GM20431 (cell line): ENCODE measurements around the gene ALX3.
"Not testable (repeated sequence)": the region's sequence is repeated elsewhere in the genome, so short reads cannot be mapped to it uniquely, and the experiment has no call there.

ENCODE experiments used
- in situ Hi-C: fragments of 300-500 bp; cut with MseI, MboI; formaldehyde crosslinking; loops from one replicate; pipeline ENCODE4 v1.15.0; 2020; ENCODE audit warnings: low sequenced_read_pairs; ENCODE audit not compliant: unreplicated experiment

ALX3 gene

GRCh38 chr1:110049801-110050601 lies 20.5 kb downstream of the ALX3 start:
- in situ Hi-C loops, result no loop called here

- in situ Hi-C loops, result no loop called here
Measured at GRCh38 chr1:110048923-110049601, 21.4 kb downstream of the ALX3 start.

- in situ Hi-C loops, result no loop called here
Measured at GRCh38 chr1:110048240-110048639, 22.2 kb downstream of the ALX3 start.

DNA sequence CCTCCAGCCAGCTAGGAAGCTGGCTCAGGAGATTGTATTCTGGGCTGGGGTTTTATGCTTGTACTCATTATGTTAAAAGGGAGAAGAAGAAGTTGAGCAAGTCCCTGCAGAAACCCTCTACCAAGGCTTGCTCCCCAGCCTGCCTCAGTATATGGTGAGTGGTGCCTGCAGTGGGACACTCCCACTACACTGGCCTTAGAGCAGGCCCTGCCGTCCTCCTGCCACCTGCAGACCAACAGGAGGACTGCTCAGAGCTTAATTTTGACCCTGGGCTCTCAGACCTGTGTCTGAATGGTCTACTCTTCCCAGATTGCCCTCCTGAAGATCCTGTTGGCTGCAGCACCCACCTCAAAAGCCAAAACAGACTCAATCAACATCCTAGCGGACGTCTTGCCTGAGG lies 23.0 kb downstream of the ALX3 start:
- in situ Hi-C loops, result no loop called here

- in situ Hi-C loops, result no loop called here
Measured at GRCh38 chr1:110043016-110043415, 27.5 kb downstream of the ALX3 start.

GRCh38 chr1:110040548-110040947 lies 29.9 kb downstream of the ALX3 start:
- in situ Hi-C loops, result no loop called here

- in situ Hi-C loops, result no loop called here
Measured at GRCh38 chr1:110039641-110040040, 30.8 kb downstream of the ALX3 start.

DNA sequence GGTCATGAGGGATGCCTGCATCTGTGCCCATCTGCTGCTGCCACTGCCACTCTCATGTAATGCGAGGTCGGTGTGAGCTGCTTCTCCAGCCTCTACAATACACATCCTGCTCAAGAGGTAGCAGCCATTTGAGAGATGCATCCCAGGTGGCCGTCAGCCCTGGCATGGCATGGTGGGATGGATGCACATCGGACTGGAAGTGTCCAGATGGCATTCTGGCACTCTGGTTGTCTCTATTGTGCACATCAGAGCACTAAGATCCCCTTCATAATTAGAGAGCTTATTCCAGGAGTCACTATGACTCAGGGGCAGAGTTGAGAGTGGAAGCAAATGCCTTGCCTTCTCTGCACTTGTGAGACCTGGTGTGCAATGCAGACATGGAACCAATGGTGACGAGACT lies 32.2 kb downstream of the ALX3 start:
- in situ Hi-C loops, result no loop called here

- in situ Hi-C loops, result no loop called here
Measured at GRCh38 chr1:110035236-110035752, 35.2 kb downstream of the ALX3 start.

GRCh38 chr1:110034451-110035235 lies 35.8 kb downstream of the ALX3 start, which contains the start of gene STRIP1:
Gene STRIP1, plus strand, starts transcription at chr1:110034624. Its CDS starts 14 bp downstream, at chr1:110034638.
- in situ Hi-C loops, result no loop called here

DNA sequence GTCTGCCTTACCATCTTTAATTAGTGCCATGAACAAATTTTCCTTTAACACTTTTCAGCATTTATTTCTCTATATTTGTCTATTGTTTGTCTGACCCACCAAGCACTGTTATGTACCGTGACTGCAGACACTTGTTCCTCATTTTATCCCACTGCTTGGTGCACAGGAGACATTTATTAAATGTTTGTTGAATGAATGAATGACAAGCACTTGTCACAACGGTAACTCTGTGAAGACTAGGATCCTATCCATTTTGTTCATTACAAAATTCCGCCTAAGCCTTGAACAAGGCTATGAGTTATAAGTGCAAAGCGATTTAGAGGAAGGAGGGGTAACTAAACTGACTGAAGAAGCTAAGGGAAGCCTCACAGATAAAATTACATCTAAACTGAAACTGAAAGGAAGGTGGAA lies 36.4 kb downstream of the ALX3 start:
- in situ Hi-C loops, result no loop called here

- in situ Hi-C loops, result no loop called here
Measured at GRCh38 chr1:110033421-110033820, 37.1 kb downstream of the ALX3 start.

GRCh38 chr1:110032327-110032726 lies 38.1 kb downstream of the ALX3 start:
- in situ Hi-C loops, result no loop called here

- in situ Hi-C loops, result not testable (repeated sequence)
Measured at GRCh38 chr1:110030687-110031086, 39.8 kb downstream of the ALX3 start.

- in situ Hi-C loops, result no loop called here
Measured at GRCh38 chr1:110024613-110025012, 45.9 kb downstream of the ALX3 start.

DNA sequence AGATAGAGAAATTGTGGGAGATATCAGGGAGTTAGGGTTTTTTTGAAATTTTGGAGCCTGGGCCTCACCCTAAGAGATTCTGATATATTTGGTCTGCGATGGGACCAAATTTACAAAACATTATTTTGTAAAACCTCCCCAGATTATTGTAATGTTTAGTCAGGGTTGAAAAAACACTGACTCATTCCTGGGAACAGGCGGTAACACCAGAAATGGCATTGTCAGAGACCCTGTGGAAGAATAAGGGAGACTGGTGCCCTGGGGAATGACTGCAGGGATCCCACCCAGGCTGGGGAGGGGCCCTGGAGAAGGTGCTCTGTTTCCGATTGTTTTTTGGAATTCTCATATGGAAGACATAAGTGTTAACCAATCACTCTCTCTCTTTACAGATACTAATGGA lies 49.2 kb downstream of the ALX3 start:
- in situ Hi-C loops, result no loop called here

DNA sequence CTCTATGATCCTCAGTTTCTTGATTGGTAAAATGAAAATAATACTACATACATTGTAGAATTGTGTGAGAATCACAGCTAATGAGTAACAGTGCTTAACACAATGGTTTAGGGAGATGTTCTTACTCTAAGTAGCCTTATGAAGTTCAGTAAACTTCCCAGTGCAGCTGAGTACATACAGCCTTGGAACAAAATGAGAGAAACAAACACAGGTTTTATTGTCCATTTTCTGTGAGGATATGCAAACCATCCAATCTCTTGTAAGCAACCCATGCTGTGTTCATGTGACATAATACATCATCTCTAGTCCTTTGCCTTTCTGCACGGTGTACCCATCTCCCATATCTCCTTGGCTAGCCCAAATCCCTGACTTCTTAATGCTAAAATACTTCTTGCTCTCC lies 50.7 kb downstream of the ALX3 start:
- in situ Hi-C loops, result no loop called here

GRCh38 chr1:110018396-110018795 lies 52.1 kb downstream of the ALX3 start:
- in situ Hi-C loops, result no loop called here

- in situ Hi-C loops, result no loop called here
Measured at GRCh38 chr1:110017792-110018191, 52.7 kb downstream of the ALX3 start.

DNA sequence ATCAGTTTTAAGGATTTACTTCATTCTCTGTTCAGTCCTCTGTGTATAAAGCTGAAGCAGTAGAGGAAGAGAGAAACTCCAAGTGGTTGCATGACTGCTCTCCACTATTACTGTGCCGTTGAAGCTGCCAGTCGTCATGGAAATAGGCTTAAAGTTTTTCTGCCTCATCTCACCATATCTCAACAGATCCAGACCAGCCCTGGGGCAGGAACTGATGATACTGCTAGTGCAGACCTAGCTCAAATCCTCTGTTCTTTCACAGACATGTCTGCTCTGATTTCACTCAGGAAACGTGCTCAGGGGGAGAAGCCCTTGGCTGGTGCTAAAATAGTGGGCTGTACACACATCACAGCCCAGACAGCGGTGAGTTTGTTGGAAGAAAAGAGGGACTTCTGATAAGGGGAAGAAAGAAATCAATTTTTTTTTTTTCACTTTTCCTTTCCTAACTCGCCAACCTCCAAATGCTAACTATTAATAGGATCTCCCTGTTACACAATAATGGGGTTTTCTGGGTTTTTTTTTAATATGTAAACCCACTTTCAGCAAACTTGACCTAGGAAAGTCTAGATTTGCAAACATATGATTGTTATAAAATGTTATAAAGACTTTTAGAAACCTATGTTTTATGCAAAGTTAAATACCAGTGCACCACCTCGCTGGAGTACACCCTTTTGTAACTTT lies 58.2 kb downstream of the ALX3 start:
- in situ Hi-C loops, result no loop called here
